ENCODE measurements around the gene KRTAP2-1.

GRCh38 chr17:40996829-40997228, 50.3 kb downstream of the KRTAP2-1 start:
- TF ChIP-seq CTCF (IDR thresholded peaks at IDR 0.05; ENCODE audit: low read depth, low read length) (no peak), EZH2phosphoT487 (IDR thresholded peaks at IDR 0.05; ENCODE audit: low read depth) (no peak)

Measured in OCI-LY3 (cell line).